WERI-Rb-1 (cell line): ENCODE data around the gene CEND1.
A peak's percentile ranks its signal among the peaks of the same experiment; 100 is the strongest.
"Not testable (repeated sequence)": the region's sequence is repeated elsewhere in the genome, so short reads cannot be mapped to it uniquely, and the experiment has no call there.

ENCODE experiments used
- DNase-seq: peaks from one replicate; pipeline ENCODE4 v3.0.0-alpha.2; 2020
- H3K27ac ChIP-seq: fragments of 250-450 bp; sonication (Bioruptor Pico); 2 replicates; pipeline ENCODE4 v1.5.1; 2020; ENCODE audit warnings: mild to moderate bottlenecking, moderate library complexity
- H3K27me3 ChIP-seq: fragments of 250-450 bp; sonication (Bioruptor Pico); 2 replicates; pipeline ENCODE4 v1.5.1; 2021; ENCODE audit warnings: mild to moderate bottlenecking, low read depth, moderate library complexity; ENCODE audit not compliant: insufficient read depth, severe bottlenecking
- H3K36me3 ChIP-seq: fragments of 250-450 bp; sonication (Bioruptor Pico); 2 replicates; pipeline ENCODE4 v1.5.1; 2020; ENCODE audit warnings: mild to moderate bottlenecking, moderate library complexity
- H3K4me3 ChIP-seq: 2 replicates; pipeline ENCODE4 v1.5.1; 2011; ENCODE audit warnings: low read depth, mild to moderate bottlenecking, control low read depth, low read length
- H3K9me3 ChIP-seq: fragments of 250-450 bp; sonication (Bioruptor Pico); 2 replicates; pipeline ENCODE4 v1.5.1; 2021; ENCODE audit warnings: mild to moderate bottlenecking, moderate library complexity; ENCODE audit not compliant: severe bottlenecking
- CTCF ChIP-seq: IDR thresholded peaks from 2 replicates; pipeline ENCODE4 v1.5.1; 2011; ENCODE audit warnings: low read depth, mild to moderate bottlenecking, control low read depth, inconsistent platforms, low read length

The CEND1 gene

GRCh38 chr11:747158-748006, 42.5 kb downstream of the CEND1 start, which contains the start of gene TALDO1:
Gene TALDO1, plus strand, starts transcription at chr11:747464. Its CDS starts 18 bp downstream, at chr11:747482.
- Histone ChIP-seq H3K9me3 (no peaks in the 10 kb centered on the region), H3K27me3 (no peaks in the 10 kb centered on the region), H3K36me3 (peaks cover 3% of the 10 kb centered on the region), H3K27ac (peak within 1 kb of the TSS; percentile 77), H3K4me3 (peak within 1 kb of the TSS; percentile 82)
- DNase-seq: peak; percentile 94
- no peak for TF ChIP-seq CTCF

- TF ChIP-seq CTCF: no peak
- Histone ChIP-seq H3K9me3 (no peaks in the 10 kb centered on the region), H3K36me3 (peaks cover 3% of the 10 kb centered on the region), H3K27me3 (no peaks in the 10 kb centered on the region), H3K27ac (peak overlapping the region; percentile 77), H3K4me3 (peak overlapping the region; percentile 82)
- peak; percentile 59 for DNase-seq
Measured at GRCh38 chr11:746289-747157, 43.4 kb downstream of the CEND1 start.

- no peak for TF ChIP-seq CTCF
- Histone ChIP-seq H3K27me3 (no peaks in the 10 kb centered on the region), H3K9me3 (no peaks in the 10 kb centered on the region), H3K27ac (no peak overlapping the region), H3K4me3 (no peak overlapping the region), H3K36me3 (peaks cover 3% of the 10 kb centered on the region)
- DNase-seq: no peak
Measured at GRCh38 chr11:745428-745827, 44.5 kb downstream of the CEND1 start.

- Histone ChIP-seq H3K27ac (no peak overlapping the region), H3K36me3 (no peaks in the 10 kb centered on the region; the same call in 1 of the 2 replicates), H3K9me3 (no peaks in the 10 kb centered on the region), H3K4me3 (no peak overlapping the region), H3K27me3 (no peaks in the 10 kb centered on the region)
- no peak for DNase-seq
- no peak for TF ChIP-seq CTCF
Measured at GRCh38 chr11:742571-743201, 47.2 kb downstream of the CEND1 start.

- Histone ChIP-seq H3K27me3 (no peaks in the 10 kb centered on the region), H3K27ac (no peak overlapping the region), H3K4me3 (no peak overlapping the region), H3K9me3 (no peaks in the 10 kb centered on the region), H3K36me3 (no peaks in the 10 kb centered on the region)
- DNase-seq: no peak
- no peak for TF ChIP-seq CTCF
Measured at GRCh38 chr11:742156-742546, 47.7 kb downstream of the CEND1 start.

- H3K36me3 ChIP-seq, H3K4me3 ChIP-seq, H3K27me3 ChIP-seq, DNase-seq, H3K9me3 ChIP-seq, H3K27ac ChIP-seq: not testable (repeated sequence)
Measured at GRCh38 chr11:737899-738298, 52.0 kb downstream of the CEND1 start.
